DMS 273 (cell line): Measurements from ENCODE around the gene CSKMT.

ENCODE experiments used
- DNase-seq: peaks from one replicate; lab custom pipeline; 2025; ENCODE audit not compliant: unreplicated experiment; lab: John Stamatoyannopoulos, UW

Gene CSKMT

DNA sequence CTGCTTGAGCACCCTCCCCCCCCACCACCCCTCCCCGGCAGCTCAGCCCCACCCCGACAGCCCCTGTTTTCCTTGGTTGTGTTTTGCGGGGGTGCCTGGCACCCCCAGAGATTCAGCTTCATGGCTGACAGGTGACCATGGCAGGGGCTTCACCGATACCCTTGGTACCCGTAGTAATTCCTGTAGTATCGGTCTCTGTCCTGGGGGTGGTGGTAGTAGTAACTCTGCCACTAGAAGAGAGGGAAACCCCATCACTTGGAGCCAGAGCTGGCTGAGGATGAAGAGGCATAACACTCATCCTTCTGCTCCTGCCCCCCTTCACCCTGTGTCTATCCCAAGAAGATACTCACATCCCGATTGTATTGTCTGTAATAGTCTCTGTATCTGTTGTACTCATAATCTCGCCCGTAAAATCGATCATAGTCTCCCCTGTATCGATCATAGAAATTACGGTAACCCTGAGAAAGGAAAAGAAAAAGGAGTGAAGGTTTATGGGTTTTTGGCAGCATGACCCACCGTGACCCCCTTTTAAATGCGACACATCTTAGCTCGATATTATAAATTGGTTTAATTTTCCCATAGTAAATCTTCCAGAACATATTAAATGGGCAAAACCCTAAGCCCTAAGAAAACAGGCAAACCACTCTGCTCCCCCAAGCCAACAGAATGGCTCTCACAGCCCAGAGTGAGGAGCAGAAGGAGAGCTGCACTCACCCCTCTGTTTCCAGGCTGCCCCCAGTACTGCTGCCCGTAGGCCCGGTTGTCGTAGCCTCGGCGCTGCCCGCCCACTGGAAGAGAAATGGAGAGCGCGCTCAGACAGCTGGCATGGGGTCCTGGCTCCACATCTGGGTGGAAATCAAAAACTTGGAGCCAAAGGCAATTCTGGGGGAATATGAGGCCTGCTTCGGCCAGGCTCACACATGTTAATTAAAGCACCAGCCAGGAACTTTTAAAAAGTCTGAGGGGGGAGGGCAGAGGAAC is 50.3 kb downstream of the CSKMT start:
- DNase-seq, result no peak

DNA sequence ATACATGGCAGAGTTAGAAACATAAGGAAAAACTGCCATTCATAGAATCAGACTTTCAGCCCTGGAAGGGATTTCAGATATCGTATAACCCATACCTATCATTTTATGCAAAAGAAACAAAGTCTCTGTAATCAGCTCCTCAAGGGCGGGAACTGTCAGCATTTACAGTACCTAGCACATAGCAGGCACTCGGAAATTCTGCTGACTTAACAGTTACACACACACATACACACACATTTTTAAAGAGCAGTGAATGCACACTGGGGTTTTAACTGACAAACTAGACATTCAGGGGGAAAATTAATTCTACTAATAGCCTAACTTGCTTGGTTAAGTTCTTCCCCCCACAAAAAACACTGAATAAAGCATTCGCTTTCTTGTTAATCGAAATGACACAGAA is 51.1 kb downstream of the CSKMT start:
- DNase-seq, result no peak

GRCh38 chr11:62716816-62717215 is 51.7 kb downstream of the CSKMT start:
- DNase-seq, result no peak
